Measurements from ENCODE around the gene MCM8.

Gene MCM8

GRCh38 chr20:6048391-6048790, 97.9 kb downstream of the MCM8 start:
- DNase-seq (ENCODE audit: low spot score in 2 of 2) (no peak), ATAC-seq (ENCODE audit: low read depth) (no peak)
- H3K9me3 Mint-ChIP-seq = no peaks in the 10 kb centered on the region
- peaks cover 13% of the 10 kb centered on the region for H3K27me3 Mint-ChIP-seq
- H3K4me3 Mint-ChIP-seq = no peak overlapping the region
- H3K27ac Mint-ChIP-seq = no peak overlapping the region
- peaks cover 2% of the 10 kb centered on the region for H3K4me1 Mint-ChIP-seq
- H3K36me3 Mint-ChIP-seq = no peaks in the 10 kb centered on the region

Measured in memory B cell (primary cell).